Gastrocnemius medialis (tissue), 4 donors: ENCODE measurements around the gene DOCK3. TPM values are rescaled to one million over a fixed set of nuclear protein-coding genes. Genes with fewer than 3 reads are reported as not detected.
"Not testable (repeated sequence)": the region's sequence is repeated elsewhere in the genome, so short reads cannot be mapped to it uniquely, and the experiment has no call there.

ENCODE experiments used
- ATAC-seq, 2 donors: fragments of 150-250 bp; one replicate each; pipeline ENCODE4 v1.9.1; 2016
- DNase-seq, 2 donors: peaks; one replicate each; pipeline ENCODE4 v3.0.0-alpha.2; 2019
- H3K27ac ChIP-seq, 4 donors: fragments of 200-600 bp; sonication (generic); 1 replicate in 1 of 4; 2 replicates in 3 of 4; pipeline ENCODE4 v1.5.1; 2016 to 2018; ENCODE audit warnings: mild to moderate bottlenecking in 2 of 4, moderate library complexity in 1 of 4
- H3K27me3 ChIP-seq, 3 donors: fragments of 200-600 bp; sonication (generic) in 2 of 3; 1 replicate in 1 of 3; 2 replicates in 2 of 3; pipeline versions ENCODE4 v1.5.1 to v1.6.0; 2016 to 2019; ENCODE audit warnings: mild to moderate bottlenecking in 1 of 3, moderate library complexity in 1 of 3
- H3K36me3 ChIP-seq, 2 donors: fragments of 200-600 bp; sonication (generic) in 1 of 2; one replicate each; pipeline ENCODE4 v1.5.1; 2017 to 2018
- H3K4me1 ChIP-seq, 2 donors: fragments of 200-600 bp; sonication (generic) in 1 of 2; one replicate each; pipeline ENCODE4 v1.5.1; 2016 to 2017; ENCODE audit warnings: mild to moderate bottlenecking in 2 of 2
- H3K4me3 ChIP-seq, 4 donors: fragments of 200-600 bp; sonication (generic) in 3 of 4; 1 replicate in 1 of 4; 2 replicates in 3 of 4; pipeline ENCODE4 v1.5.1; 2016 to 2019; ENCODE audit warnings: mild to moderate bottlenecking in 2 of 4
- H3K9me3 ChIP-seq, 3 donors: fragments of 200-600 bp; sonication (generic) in 2 of 3; 1 replicate in 1 of 3; 2 replicates in 2 of 3; pipeline ENCODE4 v1.5.1; 2016 to 2019
- CTCF ChIP-seq, 5 experiments: fragments of 450-650 bp in 3 of 5; fragments of 200-600 bp in 2 of 5; sonication (generic) in 2 of 5; IDR thresholded peaks in 4 of 5; conservative IDR thresholded peaks in 1 of 5; 1 replicate in 4 of 5; 2 replicates in 1 of 5; pipeline ENCODE4 v1.5.1; 2016 to 2019; ENCODE audit warnings: antibody characterized with exemption in 5 of 5, mild to moderate bottlenecking in 3 of 5, moderate library complexity in 3 of 5
- POLR2A ChIP-seq, 2 donors: fragments of 450-650 bp; IDR thresholded peaks; one replicate each; pipeline ENCODE4 v1.6.1; 2017; ENCODE audit warnings: antibody characterized with exemption in 2 of 2, mild to moderate bottlenecking in 2 of 2, moderate library complexity in 2 of 2
- in situ Hi-C, 4 donors: fragments of 200-750 bp; cut with MboI; loops; one replicate each; pipeline versions ENCODE4 v1.15.0 to v1.8.0; 2017; ENCODE audit warnings: low sequenced_read_pairs in 4 of 4
- intact Hi-C: fragments of 100-400 bp; cut with DNase I; formaldehyde crosslinking; loops from one replicate; pipeline ENCODE4 v1.15.1; 2023; ENCODE audit warnings: low total_unique reads
- total RNA-seq, 4 donors: library from RNA; depleted of rRNA; stranded (reverse); fragments of >200 nt; gene quantifications; one replicate each; pipeline versions ENCODE4 v1.1.0 to v1.2.3, GENCODE V29; 2016

DOCK3 gene
- total RNA-seq, 4 donors from 2014 or later: 0.61 to 3.1 (median 0.73) TPM

DNA sequence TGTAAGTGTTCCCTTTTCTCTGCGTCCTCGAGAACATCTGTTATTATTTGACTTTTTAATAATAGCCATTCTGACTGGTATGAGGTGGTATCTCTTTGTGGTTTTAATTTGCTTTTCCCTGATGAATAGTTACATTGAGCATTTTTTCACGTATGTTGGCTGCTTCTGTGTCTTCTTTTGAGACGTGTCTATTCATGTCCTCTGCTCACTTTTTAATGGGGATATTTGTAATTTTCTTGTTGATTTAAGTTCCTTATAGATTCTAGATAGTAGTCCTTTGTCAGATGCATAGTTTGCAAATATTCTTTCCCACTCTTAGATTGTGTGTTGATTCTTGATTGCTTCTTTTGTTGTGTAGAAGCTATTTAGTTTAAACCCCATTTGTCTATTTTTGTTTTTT, 179.2 kb downstream of the DOCK3 start:
- in situ Hi-C loops (no loop called here), intact Hi-C loops (no loop called here)
- no peak for ATAC-seq

DNA sequence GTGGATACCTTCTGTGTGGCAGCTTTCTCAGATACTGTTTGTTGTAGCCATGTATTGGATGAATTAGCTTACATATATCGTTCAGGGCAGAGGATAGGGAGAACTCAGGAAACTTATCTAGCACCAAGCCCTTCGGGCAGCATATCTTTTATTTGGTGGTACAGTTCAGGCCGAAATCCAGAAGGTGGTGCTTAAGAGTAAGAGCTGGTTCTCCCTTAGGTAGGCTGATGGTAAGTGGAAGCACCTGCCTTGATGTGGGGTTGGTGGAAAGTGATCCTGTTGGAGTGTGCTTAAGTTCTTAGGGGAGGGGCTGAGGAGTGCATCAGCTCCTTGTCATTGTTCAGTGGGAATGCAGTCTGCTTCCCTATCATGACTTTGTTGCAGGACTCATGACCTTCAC, 187.5 kb downstream of the DOCK3 start:
- no peak overlapping the region for H3K4me3 ChIP-seq
- H3K36me3 ChIP-seq: no peaks in the 10 kb centered on the region
- no peaks in the 10 kb centered on the region for H3K4me1 ChIP-seq
- TF ChIP-seq POLR2A (IDR thresholded peaks at IDR 0.05) (no peak), CTCF (IDR thresholded peaks at IDR 0.05 in 4 of 5, conservative IDR thresholded peaks at IDR 0.05 in 1 of 5) (no peak)
- no peaks in the 10 kb centered on the region for H3K9me3 ChIP-seq
- H3K27me3 ChIP-seq: no peaks in the 10 kb centered on the region
- DNase-seq (no peak), ATAC-seq (no peak)
- in situ Hi-C loops (no loop called here), intact Hi-C loops (no loop called here)
- H3K27ac ChIP-seq: no peak overlapping the region

More for the DNA sequence above, 179.2 kb downstream of the DOCK3 start:
- H3K4me1 ChIP-seq: no peaks in the 10 kb centered on the region
- H3K27me3 ChIP-seq: no peaks in the 10 kb centered on the region
- DNase-seq: no peak
- H3K36me3 ChIP-seq: no peaks in the 10 kb centered on the region
- no peak overlapping the region for H3K4me3 ChIP-seq
- TF ChIP-seq POLR2A (IDR thresholded peaks at IDR 0.05) (no peak), CTCF (IDR thresholded peaks at IDR 0.05 in 4 of 5, conservative IDR thresholded peaks at IDR 0.05 in 1 of 5) (no peak)
- no peak overlapping the region for H3K27ac ChIP-seq
- no peaks in the 10 kb centered on the region for H3K9me3 ChIP-seq

DNA sequence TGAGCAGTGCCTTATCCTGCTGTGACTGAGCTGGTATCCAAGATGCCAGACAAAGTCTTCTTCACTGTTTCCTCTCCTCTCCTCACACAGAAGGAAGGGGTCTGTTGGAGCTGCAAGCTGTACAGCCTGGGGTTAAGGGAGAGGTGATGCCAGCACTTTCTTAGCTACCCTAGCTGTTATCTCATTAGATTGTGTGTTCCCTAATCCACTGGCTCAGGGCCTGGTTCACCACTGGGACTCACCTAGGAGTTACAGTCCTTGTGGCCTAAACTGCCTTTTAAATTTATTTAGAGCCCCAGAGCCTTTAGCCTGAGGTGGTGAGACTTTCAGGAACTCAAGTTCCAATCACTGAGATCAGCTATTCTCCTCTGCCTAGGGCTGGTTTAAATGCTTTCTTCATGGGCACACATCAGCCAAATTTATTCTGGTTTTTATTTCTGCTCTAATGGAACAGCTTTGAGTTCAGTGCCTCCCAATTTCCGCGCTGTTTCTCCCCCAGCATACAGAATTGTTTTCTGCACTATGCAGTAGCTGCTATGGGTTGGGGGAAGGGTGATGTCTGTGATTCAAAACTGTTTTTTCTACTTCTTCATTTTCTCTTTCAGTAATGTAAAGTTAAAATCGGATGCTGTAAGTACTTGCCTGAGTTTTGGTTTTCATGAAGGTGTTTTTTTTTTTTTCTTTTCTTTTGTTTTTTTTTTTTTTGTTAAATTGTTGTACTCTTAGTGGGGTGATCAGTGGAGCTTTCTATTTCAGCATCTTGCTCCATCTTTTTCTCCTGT, 198.8 kb downstream of the DOCK3 start:
- Histone ChIP-seq H3K36me3 (no peaks in the 10 kb centered on the region), H3K27ac (no peak overlapping the region), H3K4me1 (no peaks in the 10 kb centered on the region), H3K27me3 (no peaks in the 10 kb centered on the region), H3K4me3 (no peak overlapping the region), H3K9me3 (no peaks in the 10 kb centered on the region)
- no peak for TF ChIP-seq POLR2A (IDR thresholded peaks at IDR 0.05)
- no peak for TF ChIP-seq CTCF (IDR thresholded peaks at IDR 0.05 in 4 of 5, conservative IDR thresholded peaks at IDR 0.05 in 1 of 5)
- in situ Hi-C loops (no loop called here), intact Hi-C loops (no loop called here)
- ATAC-seq: no peak
- no peak for DNase-seq

- H3K27ac ChIP-seq, DNase-seq, H3K4me3 ChIP-seq, H3K4me1 ChIP-seq, H3K27me3 ChIP-seq, ATAC-seq, intact Hi-C loops, H3K9me3 ChIP-seq, in situ Hi-C loops, H3K36me3 ChIP-seq: not testable (repeated sequence)
These were observed 200.1 kb downstream of the DOCK3 start for GRCh38 chr3:50874876-50875275.

DNA sequence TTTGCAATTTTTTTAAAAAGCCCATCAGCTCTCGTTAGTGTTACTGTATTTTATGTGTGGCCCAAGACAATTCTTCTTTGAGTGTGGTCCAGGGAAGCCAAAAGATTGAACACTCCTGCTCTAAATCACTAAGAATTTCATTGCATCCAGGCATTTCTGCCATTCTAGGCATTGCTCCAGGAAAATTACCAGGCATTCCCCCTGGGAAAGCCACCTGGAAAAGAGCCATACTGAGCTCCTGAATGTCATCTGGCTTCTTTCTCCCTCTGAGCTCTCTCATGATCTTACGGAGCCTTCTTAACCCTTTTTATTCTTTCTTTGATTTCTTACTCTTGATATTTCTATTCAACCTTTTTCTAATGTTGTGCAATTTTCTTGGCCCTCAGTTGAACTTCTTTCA, 202.2 kb downstream of the DOCK3 start:
- no peak overlapping the region for H3K27ac ChIP-seq
- no peaks in the 10 kb centered on the region for H3K4me1 ChIP-seq
- no peaks in the 10 kb centered on the region for H3K36me3 ChIP-seq
- intact Hi-C loops (no loop called here), in situ Hi-C loops (no loop called here)
- ATAC-seq (no peak), DNase-seq (no peak)
- no peaks in the 10 kb centered on the region for H3K27me3 ChIP-seq
- no peak overlapping the region for H3K4me3 ChIP-seq
- TF ChIP-seq CTCF (IDR thresholded peaks at IDR 0.05 in 4 of 5, conservative IDR thresholded peaks at IDR 0.05 in 1 of 5) (no peak), POLR2A (IDR thresholded peaks at IDR 0.05) (no peak)
- H3K9me3 ChIP-seq: no peaks in the 10 kb centered on the region

- H3K36me3 ChIP-seq: not testable (repeated sequence)
These were observed 208.0 kb downstream of the DOCK3 start for GRCh38 chr3:50882733-50883132.

More at GRCh38 chr3:50882733-50883132, 208.0 kb downstream of the DOCK3 start:
- in situ Hi-C loops, ATAC-seq, H3K4me3 ChIP-seq, H3K27ac ChIP-seq, H3K4me1 ChIP-seq, H3K9me3 ChIP-seq, intact Hi-C loops, DNase-seq, H3K27me3 ChIP-seq: not testable (repeated sequence)
